ENCODE data around the gene GNB1.

DNA sequence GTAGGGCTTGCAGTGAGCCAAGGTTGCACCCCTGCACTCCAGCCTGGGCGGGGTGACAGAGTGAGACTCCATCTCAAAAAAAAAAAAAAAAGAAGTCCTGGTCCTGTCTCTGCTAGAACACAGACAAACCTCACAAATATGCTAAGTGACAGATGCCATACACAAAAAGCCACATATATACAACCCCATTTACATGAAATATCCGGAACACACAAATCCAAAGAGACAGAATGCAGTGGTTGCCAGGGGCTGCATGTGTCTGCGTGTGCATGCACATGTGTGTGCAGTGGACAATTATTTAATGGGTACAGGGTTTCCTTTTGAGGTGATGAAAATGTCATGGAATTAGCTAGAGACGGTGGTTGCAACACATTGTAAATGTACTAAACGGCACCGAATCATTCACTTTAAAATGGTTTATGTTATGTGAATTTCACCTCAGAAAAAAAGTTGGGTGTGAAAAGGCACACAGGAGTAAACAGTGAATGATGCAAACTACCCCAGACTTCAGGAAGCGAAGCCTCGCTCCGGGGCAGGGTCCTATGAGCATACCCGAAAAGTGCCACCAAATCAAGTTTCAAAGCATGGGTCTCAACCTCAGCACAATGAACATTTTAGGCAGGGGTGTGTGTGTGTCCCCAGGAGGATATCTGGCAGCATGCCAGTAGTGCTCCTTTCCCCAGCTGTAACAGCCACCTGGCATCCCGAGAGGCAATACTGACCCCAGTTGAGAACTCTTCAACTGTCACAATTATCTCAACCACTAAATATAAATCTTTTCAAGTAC lies 48.3 kb downstream of the GNB1 start:
- TF ChIP-seq CTCF (IDR thresholded peaks at IDR 0.05) (no peak), POLR2A (IDR thresholded peaks at IDR 0.05) (no peak)

Measured in adrenal gland (tissue), 5 donors.